ENCODE results near the gene CLDN17.

CLDN17 gene

GRCh38 chr21:30166705-30167104 is at the start of gene CLDN17:
TSS of gene CLDN17 (minus strand) at chr21:30166805. CDS start at chr21:30166617, 188 bp downstream.
- no peak for DNase-seq

- DNase-seq = no peak
Measured at GRCh38 chr21:30216041-30216723, 49.6 kb upstream of the CLDN17 start, which contains the start of gene CLDN8. TSS of gene CLDN8 (minus strand) at chr21:30216097. CDS start at chr21:30215925, 172 bp downstream.

- no peak for DNase-seq
Measured at GRCh38 chr21:30211071-30211470, 44.5 kb upstream of the CLDN17 start.

GRCh38 chr21:30209601-30210000 is 43.0 kb upstream of the CLDN17 start:
- DNase-seq = no peak

- no peak for DNase-seq
Measured at GRCh38 chr21:30207252-30207579, 40.6 kb upstream of the CLDN17 start.

GRCh38 chr21:30206551-30207251 is 40.1 kb upstream of the CLDN17 start:
- DNase-seq = no peak

GRCh38 chr21:30200000-30200399 is 33.4 kb upstream of the CLDN17 start:
- no peak for DNase-seq

- DNase-seq = no peak
Measured at GRCh38 chr21:30194701-30195299, 28.2 kb upstream of the CLDN17 start.

- DNase-seq = no peak
Measured at GRCh38 chr21:30193201-30193600, 26.6 kb upstream of the CLDN17 start.

- no peak for DNase-seq
Measured at GRCh38 chr21:30190554-30190953, 23.9 kb upstream of the CLDN17 start.

GRCh38 chr21:30189773-30190172 is 23.2 kb upstream of the CLDN17 start:
- DNase-seq = no peak

GRCh38 chr21:30186242-30186641 is 19.6 kb upstream of the CLDN17 start:
- DNase-seq = no peak

- no peak for DNase-seq
Measured at GRCh38 chr21:30168086-30168485, 1.5 kb upstream of the CLDN17 start.

- no peak for DNase-seq
Measured at GRCh38 chr21:30166171-30166570, 434 bp downstream of the CLDN17 start.

- no peak for DNase-seq
Measured at GRCh38 chr21:30164796-30165195, 1.8 kb downstream of the CLDN17 start.

- DNase-seq = no peak
Measured at GRCh38 chr21:30153697-30154340, 12.8 kb downstream of the CLDN17 start.

- no peak for DNase-seq
Measured at GRCh38 chr21:30152792-30153191, 13.8 kb downstream of the CLDN17 start.

- no peak for DNase-seq
Measured at GRCh38 chr21:30148906-30149305, 17.7 kb downstream of the CLDN17 start.

GRCh38 chr21:30146558-30147282 is 19.9 kb downstream of the CLDN17 start:
- no peak for DNase-seq

- no peak for DNase-seq
Measured at GRCh38 chr21:30138483-30138882, 28.1 kb downstream of the CLDN17 start.

GRCh38 chr21:30129246-30129645 is 37.4 kb downstream of the CLDN17 start:
- no peak for DNase-seq

GRCh38 chr21:30126576-30126975 is 40.0 kb downstream of the CLDN17 start:
- DNase-seq = no peak

GRCh38 chr21:30117631-30118030 is 49.0 kb downstream of the CLDN17 start:
- DNase-seq = no peak
